Measurements from ENCODE around the gene FTL. TPM values are rescaled to one million over a fixed set of nuclear protein-coding genes. Genes with fewer than 3 reads are reported as not detected.

FTL gene
- total RNA-seq, 1 experiment from 2014 or later, result 3,282 TPM

DNA sequence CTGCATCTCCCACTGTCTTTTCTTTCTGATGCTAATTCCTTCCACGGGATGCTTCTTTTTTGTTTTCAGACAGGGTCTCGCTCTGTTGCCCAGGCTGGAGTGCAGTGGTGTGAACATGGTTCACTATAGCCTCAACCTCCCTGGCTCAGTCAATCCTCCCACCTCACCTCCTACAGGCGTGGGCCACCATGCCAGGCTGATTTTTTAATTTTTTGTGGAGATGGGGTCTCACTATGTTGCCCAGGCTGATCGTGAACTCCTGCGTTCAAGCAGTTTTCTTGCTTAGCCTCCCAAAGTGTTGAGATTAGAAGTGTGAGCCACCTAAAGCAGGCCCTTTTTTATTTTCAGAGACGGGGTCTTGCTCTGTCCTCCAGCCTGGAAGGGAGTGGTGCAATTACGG, 23.2 kb downstream of the FTL start:
- H3K27me3 ChIP-seq (ENCODE audit: control insufficient read depth, insufficient read depth, low read length), result no peaks in the 10 kb centered on the region
- peaks cover 10% of the 10 kb centered on the region for H3K36me3 ChIP-seq (replicated peaks; ENCODE audit: control insufficient read depth, insufficient read depth, low read length)
- H3K4me3 ChIP-seq (ENCODE audit: insufficient read depth, low read depth, low read length), result no peak overlapping the region
- DNase-seq, result no peak

DNA sequence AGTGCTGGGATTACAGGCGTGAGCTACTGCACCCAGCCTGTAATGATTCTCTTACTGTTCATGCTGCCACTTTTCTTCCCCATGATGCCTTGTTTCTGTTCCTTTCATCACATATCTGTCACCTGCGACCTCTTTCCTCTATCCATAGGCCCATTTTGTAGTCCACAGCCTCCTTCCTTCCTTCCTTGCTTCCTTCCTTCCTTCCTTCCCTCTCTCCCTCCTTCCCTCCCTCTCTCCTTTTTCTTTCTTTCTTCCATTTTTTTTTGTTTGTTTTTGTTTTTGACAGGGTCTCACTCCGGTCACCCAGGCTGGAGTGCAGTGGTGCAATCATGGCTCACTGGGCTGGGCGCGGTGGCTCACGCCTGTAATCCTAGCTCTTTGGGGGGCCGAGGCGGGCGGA, 23.8 kb downstream of the FTL start:
- H3K27me3 ChIP-seq (ENCODE audit: control insufficient read depth, insufficient read depth, low read length), result no peaks in the 10 kb centered on the region
- H3K36me3 ChIP-seq (replicated peaks; ENCODE audit: control insufficient read depth, insufficient read depth, low read length), result peaks cover 10% of the 10 kb centered on the region
- DNase-seq, result no peak
- no peak overlapping the region for H3K4me3 ChIP-seq (ENCODE audit: insufficient read depth, low read depth, low read length)

DNA sequence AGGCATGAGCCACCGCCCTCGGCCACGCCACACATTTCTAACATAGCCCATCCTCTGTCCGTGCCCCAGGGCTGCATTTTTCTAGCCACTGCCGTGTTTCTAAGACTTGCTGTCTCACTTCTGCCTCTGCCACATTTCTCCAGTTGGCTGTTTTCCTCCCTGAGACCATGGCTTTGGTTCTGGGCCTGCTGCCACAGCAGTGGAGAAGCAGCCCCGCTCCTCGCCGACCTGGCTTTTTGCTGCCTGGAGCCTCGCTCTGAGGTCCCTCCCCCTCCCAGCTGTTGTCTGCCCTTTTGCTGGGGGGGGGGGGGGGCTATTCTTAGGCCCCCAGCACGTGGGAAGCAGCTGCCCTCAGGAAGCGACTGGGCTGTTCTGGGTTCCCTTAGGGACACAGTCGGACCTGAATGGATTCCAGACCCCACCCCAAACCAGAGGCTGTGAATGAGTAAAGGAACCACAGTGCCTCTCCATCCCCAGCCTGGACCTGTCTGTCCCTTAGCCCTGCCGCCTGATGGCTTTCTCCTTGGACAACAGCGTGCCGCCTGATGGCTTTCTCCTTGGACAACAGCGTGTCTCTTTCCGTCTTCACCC, 24.7 kb downstream of the FTL start:
- H3K4me3 ChIP-seq (ENCODE audit: insufficient read depth, low read depth, low read length), result no peak overlapping the region
- no peaks in the 10 kb centered on the region for H3K27me3 ChIP-seq (ENCODE audit: control insufficient read depth, insufficient read depth, low read length)
- peak; percentile 22 for DNase-seq

DNA sequence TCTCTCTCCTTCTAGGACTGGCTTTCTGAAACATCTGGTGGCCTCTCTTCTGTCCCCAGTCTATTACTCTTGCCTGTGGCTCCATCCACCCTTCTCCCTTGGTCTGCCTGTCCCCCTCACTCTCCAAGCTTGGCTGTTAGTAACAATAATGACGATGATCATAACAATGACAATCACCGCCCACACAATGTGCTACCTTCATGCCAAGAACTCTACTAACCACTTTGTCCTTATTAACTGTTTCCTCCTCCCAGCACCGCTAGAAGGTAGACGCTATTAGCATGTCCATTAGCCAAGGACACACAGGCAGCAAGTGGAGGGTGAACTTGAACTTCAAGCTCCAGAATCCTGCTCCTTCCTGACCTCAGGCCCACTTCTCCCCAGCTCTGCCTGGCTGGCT, 25.3 kb downstream of the FTL start:
- peak; percentile 22 for DNase-seq
- Histone ChIP-seq H3K27me3 (ENCODE audit: control insufficient read depth, insufficient read depth, low read length) (no peaks in the 10 kb centered on the region), H3K36me3 (replicated peaks; ENCODE audit: control insufficient read depth, insufficient read depth, low read length) (peaks cover 8% of the 10 kb centered on the region), H3K4me3 (ENCODE audit: insufficient read depth, low read depth, low read length) (no peak overlapping the region)

More for the DNA sequence above, 24.7 kb downstream of the FTL start:
- peaks cover 10% of the 10 kb centered on the region for H3K36me3 ChIP-seq (replicated peaks; ENCODE audit: control insufficient read depth, insufficient read depth, low read length)

DNA sequence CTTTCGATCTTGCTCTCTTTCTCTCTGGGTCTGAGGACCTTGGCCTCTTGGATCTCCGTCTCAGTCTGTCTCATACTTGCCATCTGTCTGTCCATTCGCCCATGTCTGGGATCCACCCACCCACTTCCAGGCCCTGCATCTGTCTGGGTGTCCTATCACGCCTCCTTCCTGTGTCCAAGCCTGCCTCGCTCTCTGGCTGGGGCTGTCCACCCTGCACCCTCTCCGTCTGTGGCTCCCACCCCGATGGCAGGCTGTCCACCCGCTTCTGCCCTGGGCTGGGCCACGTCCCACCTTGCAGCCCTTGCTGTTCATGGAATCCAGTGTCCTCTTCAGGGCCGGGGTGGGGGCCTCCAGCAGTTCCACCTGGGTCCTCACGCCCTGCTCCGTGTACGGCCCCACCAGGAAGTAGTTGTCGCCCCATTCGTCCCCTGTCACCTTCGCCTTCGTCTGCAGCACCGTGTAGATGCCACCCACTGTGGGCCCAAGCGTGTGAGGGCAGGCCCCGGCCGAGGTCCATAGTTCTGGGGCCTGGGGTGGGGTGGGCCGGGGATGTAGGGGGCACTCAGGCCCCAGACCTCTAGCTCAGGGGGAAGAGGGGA, 26.0 kb downstream of the FTL start:
- peak; percentile 26 for DNase-seq
- no peaks in the 10 kb centered on the region for H3K27me3 ChIP-seq (ENCODE audit: control insufficient read depth, insufficient read depth, low read length)
- no peak overlapping the region for H3K4me3 ChIP-seq (ENCODE audit: insufficient read depth, low read depth, low read length)

DNA sequence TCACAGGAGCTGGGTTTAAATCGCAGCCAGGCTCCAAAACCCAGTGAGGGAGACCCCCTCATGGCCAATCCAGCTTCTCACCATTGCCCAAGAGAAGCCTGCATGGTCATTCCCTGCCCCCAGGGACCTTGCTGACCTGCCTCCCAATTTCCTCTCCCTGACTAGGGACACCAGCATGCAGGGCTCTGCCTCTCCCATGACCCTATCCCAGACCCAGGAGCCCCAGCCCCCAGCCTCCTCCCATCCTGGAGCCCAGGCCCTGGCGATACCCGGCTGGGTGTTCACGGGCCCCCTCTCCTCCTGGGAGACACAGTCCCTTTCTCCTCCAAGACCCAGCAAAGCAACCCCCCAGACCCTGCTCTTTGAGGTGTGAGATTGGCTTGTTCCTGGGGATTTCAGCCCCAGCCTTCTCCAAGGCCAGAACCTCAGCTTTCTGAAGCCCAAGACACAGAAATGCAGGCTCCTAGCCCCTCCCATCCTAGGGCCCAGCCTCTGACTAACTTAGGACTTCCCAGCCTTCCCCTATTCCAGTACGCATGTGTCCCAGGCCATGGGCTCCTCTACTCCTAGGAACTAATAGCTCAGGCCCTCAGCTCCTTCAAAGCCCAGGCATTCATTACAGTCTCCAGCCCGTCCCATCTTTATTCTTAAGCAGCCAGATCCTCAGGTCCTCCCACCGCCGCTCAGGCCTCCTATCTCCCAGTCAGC, 26.9 kb downstream of the FTL start:
- H3K4me3 ChIP-seq (ENCODE audit: insufficient read depth, low read depth, low read length), result peak overlapping the region; percentile 82
- H3K27me3 ChIP-seq (ENCODE audit: control insufficient read depth, insufficient read depth, low read length), result no peaks in the 10 kb centered on the region
- H3K36me3 ChIP-seq (replicated peaks; ENCODE audit: control insufficient read depth, insufficient read depth, low read length), result peaks cover 7% of the 10 kb centered on the region
- DNase-seq, result peak; percentile 85

More for the DNA sequence above, 26.0 kb downstream of the FTL start:
- H3K36me3 ChIP-seq (replicated peaks; ENCODE audit: control insufficient read depth, insufficient read depth, low read length), result peaks cover 7% of the 10 kb centered on the region

DNA sequence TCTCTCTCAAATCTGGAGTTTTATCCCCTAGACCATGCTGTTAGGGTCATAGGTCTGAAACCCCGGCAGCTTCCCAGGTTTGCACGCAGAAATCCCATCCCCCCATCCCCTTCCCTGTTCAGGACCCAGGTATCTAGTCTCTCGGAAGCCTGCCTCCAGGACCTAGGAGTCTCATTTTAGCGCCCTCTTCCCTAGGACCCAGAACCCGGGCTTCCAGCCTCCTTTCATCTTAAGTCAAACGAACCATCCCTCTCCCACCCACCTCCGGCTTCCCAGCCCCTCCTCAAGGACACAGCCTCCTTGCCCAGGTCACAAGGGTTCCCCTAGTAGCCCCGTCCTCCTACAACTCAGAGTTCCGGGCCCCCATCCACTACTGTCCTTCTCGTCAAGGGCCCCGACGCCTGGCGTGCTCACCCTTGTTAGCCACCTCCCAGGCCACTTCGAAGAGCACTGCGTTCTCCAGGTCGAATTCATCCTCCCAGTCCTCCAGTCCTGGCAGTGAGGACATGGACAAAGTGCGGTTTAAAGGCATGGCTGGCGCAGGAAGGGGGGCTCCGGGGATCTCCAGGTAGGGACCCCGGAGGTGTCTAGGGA, 27.6 kb downstream of the FTL start:
- Histone ChIP-seq H3K36me3 (replicated peaks; ENCODE audit: control insufficient read depth, insufficient read depth, low read length) (peaks cover 7% of the 10 kb centered on the region), H3K27me3 (ENCODE audit: control insufficient read depth, insufficient read depth, low read length) (no peaks in the 10 kb centered on the region), H3K4me3 (ENCODE audit: insufficient read depth, low read depth, low read length) (peak overlapping the region; percentile 82)
- DNase-seq, result peak; percentile 68

DNA sequence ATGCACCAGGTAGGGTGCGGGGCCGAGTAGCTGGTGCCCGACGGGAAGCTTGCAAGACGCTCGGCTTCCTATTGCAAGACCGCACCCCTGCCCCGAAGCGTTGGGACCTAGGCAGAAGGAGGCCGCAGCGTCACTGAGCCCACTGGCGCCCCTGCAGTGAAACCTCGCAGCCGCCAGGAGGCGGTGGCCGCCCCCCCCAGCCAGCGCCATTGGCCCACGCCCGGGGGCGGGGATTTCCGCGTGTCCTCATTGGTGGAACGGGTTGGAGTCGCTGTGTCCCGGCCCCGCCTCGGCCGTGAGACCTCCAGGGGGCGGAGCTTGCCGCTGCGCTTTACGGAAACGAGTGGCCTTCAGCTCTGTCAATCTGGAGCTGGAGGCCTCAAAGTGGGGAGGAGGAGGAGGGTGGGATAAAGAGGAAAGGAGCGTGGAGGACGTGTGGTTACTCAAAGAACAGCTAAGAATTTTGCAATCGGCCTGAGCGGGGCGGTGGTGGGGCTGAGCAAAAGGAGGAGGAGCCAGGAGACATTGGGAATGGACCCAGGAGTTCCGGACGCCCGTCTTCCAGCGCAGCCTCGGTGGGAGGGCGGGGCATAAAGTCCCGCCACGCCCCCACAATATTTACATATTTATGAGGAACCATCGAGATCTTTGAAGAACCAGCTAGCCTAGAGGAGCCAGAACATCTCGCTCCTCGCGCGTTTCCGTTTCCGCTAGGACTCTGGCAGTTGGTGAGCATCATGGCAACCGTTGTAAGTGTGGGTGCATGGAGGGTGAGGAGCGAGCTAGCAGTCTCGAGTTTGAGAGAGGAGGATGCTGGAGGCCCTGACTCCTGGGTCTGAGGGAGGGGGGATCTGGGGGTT, 28.3 kb downstream of the FTL start, which contains the start of the genes GYS1 and RUVBL2:
TSS of gene GYS1 (minus strand) at position 135 of the 860 bp plus-strand sequence. CDS start 197 bp downstream, outside the sequence.
TSS of gene RUVBL2 (plus strand) at position 713 of the 860 bp plus-strand sequence. CDS start at position 738, 25 bp downstream.
- H3K36me3 ChIP-seq (replicated peaks; ENCODE audit: control insufficient read depth, insufficient read depth, low read length), result peaks cover 7% of the 10 kb centered on the region
- no peaks in the 10 kb centered on the region for H3K27me3 ChIP-seq (ENCODE audit: control insufficient read depth, insufficient read depth, low read length)
- H3K4me3 ChIP-seq (ENCODE audit: insufficient read depth, low read depth, low read length), result peak within 1 kb of the TSS; percentile 82
- DNase-seq, result peak; percentile 100

DNA sequence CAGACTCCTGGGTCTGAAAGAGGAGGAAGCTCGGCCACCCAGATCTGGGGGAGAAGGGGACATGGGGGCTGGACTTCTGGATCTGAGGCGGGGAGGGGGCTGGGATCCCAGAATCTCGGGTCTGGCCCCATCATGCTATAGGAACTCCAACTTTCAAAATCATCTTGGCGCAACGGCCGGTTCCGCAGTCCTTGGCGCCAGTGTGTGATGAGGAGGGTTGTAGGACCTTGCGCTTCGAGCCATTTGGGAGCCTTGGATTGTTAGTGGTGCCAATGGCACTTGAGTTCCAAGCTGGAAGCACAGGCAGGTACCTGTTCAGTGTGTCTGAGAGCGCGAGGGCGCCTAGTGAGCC, 28.9 kb downstream of the FTL start:
- DNase-seq, result no peak
- H3K36me3 ChIP-seq (replicated peaks; ENCODE audit: control insufficient read depth, insufficient read depth, low read length), result peaks cover 4% of the 10 kb centered on the region
- no peaks in the 10 kb centered on the region for H3K27me3 ChIP-seq (ENCODE audit: control insufficient read depth, insufficient read depth, low read length)
- H3K4me3 ChIP-seq (ENCODE audit: insufficient read depth, low read depth, low read length), result peak overlapping the region; percentile 79

DNA sequence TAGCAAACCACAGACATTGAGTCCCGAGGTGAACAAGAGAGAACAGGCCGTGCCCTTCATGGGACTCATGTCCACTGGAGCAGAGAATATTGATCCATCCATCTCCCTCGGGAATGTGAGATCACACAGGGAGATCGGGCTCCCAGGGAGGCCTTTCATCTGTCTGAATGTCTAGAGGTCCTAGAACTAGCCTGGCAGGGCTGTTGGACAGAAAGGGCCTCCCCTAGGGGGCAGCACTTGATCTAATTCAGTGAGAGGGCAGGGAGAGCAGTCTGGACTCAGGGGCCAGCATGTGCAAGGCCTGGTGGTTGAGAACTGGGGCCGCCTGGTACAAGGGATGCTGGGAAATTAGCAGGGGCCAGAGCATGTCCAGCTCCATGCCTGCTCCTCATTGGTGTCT, 32.9 kb downstream of the FTL start:
- DNase-seq, result peak; percentile 76
- Histone ChIP-seq H3K4me3 (ENCODE audit: insufficient read depth, low read depth, low read length) (no peak overlapping the region), H3K27me3 (ENCODE audit: control insufficient read depth, insufficient read depth, low read length) (no peaks in the 10 kb centered on the region), H3K36me3 (replicated peaks; ENCODE audit: control insufficient read depth, insufficient read depth, low read length) (peaks cover 8% of the 10 kb centered on the region)

DNA sequence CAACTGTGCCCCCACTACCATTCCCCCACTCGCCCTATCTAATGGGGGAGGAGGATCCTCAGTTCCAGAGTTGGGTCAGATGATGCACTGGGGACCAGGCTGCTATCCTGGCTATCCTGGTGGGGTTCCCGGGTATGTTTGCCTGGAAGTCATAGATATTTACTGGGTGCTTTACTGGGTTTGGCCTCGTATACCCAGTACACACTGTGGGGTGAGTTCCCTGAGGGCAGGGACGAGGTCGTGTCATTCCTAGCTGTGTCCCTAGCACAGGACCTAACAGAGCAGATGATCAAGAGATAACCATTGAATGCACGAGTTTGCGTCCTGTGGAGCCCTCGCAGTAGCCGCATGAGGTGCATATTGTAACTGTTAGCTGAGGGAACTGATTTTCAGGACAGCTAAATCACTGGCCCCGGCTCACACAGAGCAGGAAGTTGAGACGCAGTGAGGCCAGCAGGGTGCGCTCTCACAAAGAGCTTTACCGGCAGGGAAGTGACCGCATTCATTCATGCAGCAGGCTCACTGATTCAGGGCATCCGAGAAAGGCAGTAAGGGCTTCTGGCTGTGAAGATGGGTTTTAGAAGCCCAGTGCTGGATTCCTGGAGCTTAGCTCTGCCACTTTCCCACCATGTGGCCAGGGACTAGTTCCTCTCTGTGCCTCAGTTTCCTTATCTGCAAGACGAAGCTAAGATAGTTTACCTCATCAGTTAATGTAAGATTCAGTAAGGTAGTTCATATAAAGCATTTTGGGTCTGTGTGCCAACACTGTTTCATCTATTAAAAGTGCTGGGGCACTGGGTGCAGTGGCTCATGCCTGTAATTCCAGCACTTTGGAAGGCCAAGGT, 34.6 kb downstream of the FTL start:
- DNase-seq, result peak; percentile 86
- peaks cover 19% of the 10 kb centered on the region for H3K36me3 ChIP-seq (replicated peaks; ENCODE audit: control insufficient read depth, insufficient read depth, low read length)
- H3K27me3 ChIP-seq (ENCODE audit: control insufficient read depth, insufficient read depth, low read length), result no peaks in the 10 kb centered on the region
- no peak overlapping the region for H3K4me3 ChIP-seq (ENCODE audit: insufficient read depth, low read depth, low read length)

DNA sequence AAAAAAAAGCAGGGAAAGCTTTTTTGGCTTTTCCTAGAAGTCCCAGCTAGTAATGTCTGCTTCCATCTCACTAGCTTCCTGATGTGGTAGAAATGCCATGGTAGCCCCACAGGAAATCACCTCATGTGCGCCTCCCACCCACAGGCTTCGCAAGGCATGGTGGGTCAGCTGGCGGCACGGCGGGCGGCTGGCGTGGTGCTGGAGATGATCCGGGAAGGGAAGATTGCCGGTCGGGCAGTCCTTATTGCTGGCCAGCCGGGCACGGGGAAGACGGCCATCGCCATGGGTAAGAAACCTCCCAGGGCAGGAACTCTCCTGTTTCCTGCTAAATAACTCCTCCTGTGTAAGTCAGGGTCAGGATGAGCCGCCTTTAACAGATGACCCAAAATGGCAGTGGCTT, 39.0 kb downstream of the FTL start:
- Histone ChIP-seq H3K36me3 (replicated peaks; ENCODE audit: control insufficient read depth, insufficient read depth, low read length) (peaks cover 37% of the 10 kb centered on the region), H3K27me3 (ENCODE audit: control insufficient read depth, insufficient read depth, low read length) (no peaks in the 10 kb centered on the region), H3K4me3 (ENCODE audit: insufficient read depth, low read depth, low read length) (no peak overlapping the region)
- DNase-seq, result no peak

DNA sequence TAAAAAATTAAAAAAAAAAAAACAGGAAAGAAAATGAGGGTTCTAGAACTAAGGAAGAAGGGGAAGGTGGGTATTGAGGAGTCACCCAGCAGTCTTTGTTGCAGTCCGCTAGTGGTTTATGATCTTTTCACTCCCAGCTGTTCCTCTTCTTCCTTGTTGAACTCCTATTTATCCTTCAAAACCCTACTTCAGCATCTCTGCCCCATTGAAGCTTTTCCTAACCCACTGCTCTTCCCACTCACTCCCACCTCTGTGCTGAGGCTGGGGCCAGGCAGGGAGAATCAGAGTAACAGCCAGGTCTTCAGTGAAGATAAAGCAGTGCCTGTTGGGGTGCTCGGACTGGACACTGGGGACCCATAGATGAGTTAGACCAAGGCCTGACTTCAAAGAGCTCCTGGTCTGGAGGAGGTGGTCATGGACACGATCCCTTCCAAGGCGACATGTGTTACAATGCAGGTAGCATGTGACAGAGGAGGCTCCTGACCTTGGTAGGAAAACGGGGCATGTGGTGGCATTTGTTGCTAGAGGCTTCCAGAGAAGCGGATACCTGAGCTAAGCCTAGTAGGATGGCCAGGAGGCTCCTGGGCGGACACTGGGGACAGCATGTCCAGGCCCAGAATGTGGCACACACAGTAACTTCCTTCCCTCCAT, 40.0 kb downstream of the FTL start:
- no peak for DNase-seq
- Histone ChIP-seq H3K36me3 (replicated peaks; ENCODE audit: control insufficient read depth, insufficient read depth, low read length) (peaks cover 40% of the 10 kb centered on the region), H3K4me3 (ENCODE audit: insufficient read depth, low read depth, low read length) (no peak overlapping the region), H3K27me3 (ENCODE audit: control insufficient read depth, insufficient read depth, low read length) (no peaks in the 10 kb centered on the region)
